HG02642 (cell line): Measurements from ENCODE around the gene TTC23.

Experiments
- ATAC-seq: cut with Tn5 transposase; IDR thresholded peaks from one replicate; pipeline ENCODE4 v1.9.1; 2021; ENCODE audit warnings: mild to moderate bottlenecking; ENCODE audit not compliant: unreplicated experiment, poor library complexity

TTC23 gene

GRCh38 chr15:99092554-99093172 is 156.7 kb downstream of the TTC23 start:
- no peak for ATAC-seq

GRCh38 chr15:99090938-99091337 is 158.4 kb downstream of the TTC23 start:
- no peak for ATAC-seq

GRCh38 chr15:99090011-99090699 is 159.2 kb downstream of the TTC23 start:
- peak; percentile 100 for ATAC-seq

GRCh38 chr15:99087405-99087943 is 161.9 kb downstream of the TTC23 start:
- no peak for ATAC-seq

GRCh38 chr15:99086327-99086667 is 163.1 kb downstream of the TTC23 start:
- ATAC-seq = no peak
